ENCODE results near the gene HTATSF1.

DNA sequence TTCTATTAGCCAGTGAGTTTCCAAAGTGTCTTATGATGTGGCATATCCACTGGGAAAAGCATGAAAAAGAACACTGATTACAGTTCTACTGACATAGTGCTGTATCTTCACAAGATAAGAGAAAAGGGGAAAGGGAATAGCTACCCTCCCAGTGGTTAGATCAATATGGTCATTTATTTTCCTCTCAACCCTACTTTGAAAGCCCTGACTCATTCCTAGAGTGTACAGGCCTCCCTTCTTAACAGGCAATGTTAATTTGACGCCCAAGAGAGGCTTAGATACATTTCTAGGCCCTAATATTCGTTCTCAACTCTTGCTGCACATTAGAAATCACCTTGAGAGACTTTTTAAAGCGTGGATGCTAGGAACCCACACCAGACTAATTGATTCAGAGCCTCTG, 30.1 kb upstream of the HTATSF1 start:
- TF ChIP-seq, protein P1, sequence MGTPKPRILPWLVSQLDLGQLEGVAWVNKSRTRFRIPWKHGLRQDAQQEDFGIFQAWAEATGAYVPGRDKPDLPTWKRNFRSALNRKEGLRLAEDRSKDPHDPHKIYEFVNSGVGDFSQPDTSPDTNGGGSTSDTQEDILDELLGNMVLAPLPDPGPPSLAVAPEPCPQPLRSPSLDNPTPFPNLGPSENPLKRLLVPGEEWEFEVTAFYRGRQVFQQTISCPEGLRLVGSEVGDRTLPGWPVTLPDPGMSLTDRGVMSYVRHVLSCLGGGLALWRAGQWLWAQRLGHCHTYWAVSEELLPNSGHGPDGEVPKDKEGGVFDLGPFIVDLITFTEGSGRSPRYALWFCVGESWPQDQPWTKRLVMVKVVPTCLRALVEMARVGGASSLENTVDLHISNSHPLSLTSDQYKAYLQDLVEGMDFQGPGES (IDR thresholded peaks at IDR 0.05; ENCODE audit: low read depth, low read length), result no peak
- TF ChIP-seq, protein P2, sequence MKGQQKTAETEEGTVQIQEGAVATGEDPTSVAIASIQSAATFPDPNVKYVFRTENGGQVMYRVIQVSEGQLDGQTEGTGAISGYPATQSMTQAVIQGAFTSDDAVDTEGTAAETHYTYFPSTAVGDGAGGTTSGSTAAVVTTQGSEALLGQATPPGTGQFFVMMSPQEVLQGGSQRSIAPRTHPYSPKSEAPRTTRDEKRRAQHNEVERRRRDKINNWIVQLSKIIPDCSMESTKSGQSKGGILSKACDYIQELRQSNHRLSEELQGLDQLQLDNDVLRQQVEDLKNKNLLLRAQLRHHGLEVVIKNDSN (IDR thresholded peaks at IDR 0.05; ENCODE audit: borderline replicate concordance, low read depth), result no peak
- TF ChIP-seq PBX3 (IDR thresholded peaks at IDR 0.05), result no peak

All from SK-N-SH (cell line).